ENCODE data around the gene FXYD2. TPM values are rescaled to one million over a fixed set of nuclear protein-coding genes. Genes with fewer than 3 reads are reported as not detected.

FXYD2 gene
- total RNA-seq, 2 experiments from 2014 or later: 3.1 to 4.4 TPM

DNA sequence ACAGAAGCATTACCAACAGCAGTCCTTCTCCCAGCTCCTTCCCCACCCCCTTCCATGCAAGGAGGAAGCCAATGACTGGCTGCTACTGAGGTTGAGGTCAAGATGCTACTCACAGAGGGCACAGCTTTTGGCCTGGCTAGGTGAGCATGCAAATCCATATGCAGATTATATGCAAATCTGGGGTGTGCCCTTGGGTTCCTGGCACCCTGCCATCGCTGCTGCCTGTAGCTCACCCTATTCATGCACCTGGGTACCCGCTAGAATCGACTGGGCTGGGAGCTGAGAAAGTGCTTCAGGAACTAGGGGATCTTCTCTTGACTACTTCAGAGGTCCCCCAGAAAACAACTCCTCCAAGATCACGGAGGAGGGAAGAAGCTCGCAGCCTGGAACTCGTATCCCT, 31.6 kb downstream of the FXYD2 start:
- ChIA-PET CTCF (interaction anchor here (1.3 to 2.0 kb wide), 2 partner anchors 15 to 124 kb away, joined by 3 to 7 read pairs; no protein-coding TSS in a partner anchor), POLR2A (no interaction called here)

DNA sequence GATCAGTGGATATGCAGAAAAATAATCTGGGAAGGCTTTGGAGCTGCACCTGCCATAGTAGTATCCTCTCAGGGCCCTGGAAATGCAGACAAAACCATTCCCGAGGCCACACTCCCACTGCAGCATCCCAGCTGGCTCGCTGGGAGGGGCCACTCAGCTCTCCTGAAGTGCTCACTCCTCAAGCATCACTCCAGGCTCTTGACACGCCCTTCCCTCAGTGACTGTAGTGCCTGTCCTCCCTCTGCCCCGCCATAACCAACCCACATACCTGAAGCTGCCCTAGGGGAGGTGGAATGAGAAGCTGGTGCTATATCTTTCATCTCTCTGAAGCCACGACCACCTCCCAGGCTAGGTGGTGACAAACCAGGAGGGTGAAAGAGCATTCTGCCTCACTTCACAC, 32.3 kb downstream of the FXYD2 start:
- CTCF ChIA-PET: interaction anchor here (2.0 kb wide), 1 partner anchor 15 kb away, joined by 7 read pairs; no protein-coding TSS in a partner anchor

DNA sequence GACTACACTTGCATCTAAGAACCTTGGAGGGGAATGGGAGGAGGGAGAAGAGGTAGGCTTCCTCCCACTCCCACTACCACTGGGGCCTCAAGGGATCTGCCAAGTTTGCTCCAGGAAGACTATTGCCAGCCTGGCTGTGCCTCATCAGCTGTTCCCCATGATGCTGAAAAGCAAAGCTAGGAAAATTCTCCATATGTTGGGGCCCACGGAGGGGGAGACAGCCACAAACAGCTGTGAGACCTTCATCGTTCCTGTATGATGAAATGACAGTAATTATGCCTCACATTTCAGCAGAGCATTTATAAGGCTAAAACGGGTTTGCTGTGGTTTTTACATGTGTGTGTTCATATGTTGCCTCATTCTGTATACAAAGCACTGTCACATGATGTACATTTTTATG, 34.3 kb downstream of the FXYD2 start:
- POLR2A ChIA-PET: no interaction called here
- CTCF ChIA-PET: interaction anchor here (1.2 kb wide), 1 partner anchor 364 kb away, joined by 3 read pairs; no protein-coding TSS in a partner anchor

More for the DNA sequence above, 32.3 kb downstream of the FXYD2 start:
- POLR2A ChIA-PET: interaction anchor here (0.6 kb wide), 1 partner anchor 948 kb away, joined by 9 read pairs; no protein-coding TSS in a partner anchor

GRCh38 chr11:117789241-117789640, 35.3 kb downstream of the FXYD2 start:
- POLR2A ChIA-PET: no interaction called here
- CTCF ChIA-PET: no interaction called here

DNA sequence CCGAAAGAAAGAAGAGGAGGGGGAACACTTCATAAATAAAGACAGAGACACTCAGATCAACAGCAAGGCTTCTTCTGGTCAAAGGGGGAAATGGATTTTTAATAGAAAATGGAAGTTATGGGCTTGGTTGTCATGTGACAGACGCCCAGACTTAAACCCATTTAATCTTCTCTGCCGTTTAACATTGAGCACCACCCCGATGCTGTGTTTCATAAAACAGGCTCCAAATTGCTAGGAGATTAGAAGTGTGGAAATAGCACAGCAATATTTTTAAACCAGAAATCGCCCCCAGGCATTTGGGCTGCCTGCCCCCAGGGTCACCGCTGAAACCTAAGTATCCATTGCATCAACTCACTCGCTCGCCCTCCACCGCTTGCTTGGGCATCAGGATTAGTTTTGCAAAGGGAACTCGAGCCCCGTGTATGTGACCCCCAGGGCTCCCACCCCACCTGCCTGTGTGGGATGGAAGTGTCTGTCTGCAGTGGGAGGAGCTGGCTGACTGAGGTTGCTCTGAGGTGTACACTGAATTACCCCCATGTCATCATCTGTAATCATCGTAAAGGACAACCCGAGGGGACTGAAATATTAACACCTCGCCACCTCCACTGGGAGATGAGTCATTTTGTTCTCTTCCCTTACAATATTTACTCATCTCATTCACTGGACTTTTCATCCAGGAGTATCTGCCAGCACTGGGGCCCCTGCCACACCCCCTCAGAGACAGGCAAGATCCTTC, 38.2 kb downstream of the FXYD2 start:
- ChIA-PET CTCF (interaction anchor here (1.3 kb wide), 1 partner anchor 360 kb away, joined by 4 read pairs; no protein-coding TSS in a partner anchor), POLR2A (no interaction called here)

DNA sequence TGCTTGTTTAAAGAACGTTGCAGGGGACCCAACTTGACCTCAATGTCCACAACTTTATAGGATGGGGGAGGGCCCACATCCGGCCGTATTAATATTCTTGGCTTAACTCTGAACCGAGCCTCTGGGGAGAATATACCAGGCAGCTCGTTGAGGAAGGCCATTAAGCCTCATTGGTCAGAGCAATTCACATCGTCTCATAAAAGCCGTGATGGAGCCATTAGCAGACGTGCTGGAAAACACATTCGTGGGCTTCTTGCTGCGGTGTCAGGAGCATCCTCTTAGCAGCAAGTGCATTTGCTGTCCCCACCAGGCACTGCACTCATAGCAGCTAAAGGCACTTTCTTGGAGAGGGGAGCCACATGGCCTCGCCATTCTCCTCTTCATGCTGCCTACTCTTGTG, 42.4 kb downstream of the FXYD2 start:
- CTCF ChIA-PET: no interaction called here
- POLR2A ChIA-PET: no interaction called here

DNA sequence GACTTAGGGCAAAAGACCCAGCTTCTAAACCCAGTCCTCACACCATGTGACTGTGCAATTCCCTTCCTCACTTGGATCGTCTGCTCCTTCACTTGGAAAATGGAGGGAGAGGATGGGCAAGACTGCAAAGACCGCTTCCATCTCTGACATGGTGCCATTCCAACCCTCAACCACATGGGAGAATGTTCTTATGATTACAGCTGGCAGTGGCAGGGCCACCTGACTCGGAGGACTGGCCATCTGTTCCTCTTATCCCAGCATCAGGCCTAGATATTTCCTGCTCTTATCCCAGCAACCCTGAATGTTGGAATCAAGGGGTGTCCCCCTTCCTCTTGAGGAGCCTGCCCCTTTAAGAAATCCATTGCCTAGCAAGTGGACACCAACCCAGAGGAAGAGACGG, 42.9 kb downstream of the FXYD2 start:
- POLR2A ChIA-PET: no interaction called here
- CTCF ChIA-PET: no interaction called here

DNA sequence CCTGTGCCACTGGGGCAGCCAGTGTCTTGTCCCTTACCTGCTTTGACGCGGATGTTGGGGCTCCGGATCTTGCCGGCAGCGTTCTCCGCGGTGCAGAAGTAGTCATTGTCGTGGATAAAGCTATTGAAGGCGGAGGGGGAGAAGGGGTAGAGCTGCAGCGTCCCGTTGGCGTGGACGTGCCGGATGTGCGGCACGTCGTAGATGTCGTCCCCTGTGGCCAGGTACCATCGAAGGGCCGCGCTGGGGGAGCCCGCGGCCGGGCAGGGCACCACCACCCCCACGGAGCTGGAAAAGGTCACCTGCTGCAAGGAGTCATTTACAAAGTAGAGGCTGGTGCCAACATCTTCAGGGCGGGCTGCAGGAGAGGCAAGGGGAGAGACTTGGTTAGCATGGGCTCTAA, 44.1 kb downstream of the FXYD2 start:
- ChIA-PET CTCF (no interaction called here), POLR2A (no interaction called here)

DNA sequence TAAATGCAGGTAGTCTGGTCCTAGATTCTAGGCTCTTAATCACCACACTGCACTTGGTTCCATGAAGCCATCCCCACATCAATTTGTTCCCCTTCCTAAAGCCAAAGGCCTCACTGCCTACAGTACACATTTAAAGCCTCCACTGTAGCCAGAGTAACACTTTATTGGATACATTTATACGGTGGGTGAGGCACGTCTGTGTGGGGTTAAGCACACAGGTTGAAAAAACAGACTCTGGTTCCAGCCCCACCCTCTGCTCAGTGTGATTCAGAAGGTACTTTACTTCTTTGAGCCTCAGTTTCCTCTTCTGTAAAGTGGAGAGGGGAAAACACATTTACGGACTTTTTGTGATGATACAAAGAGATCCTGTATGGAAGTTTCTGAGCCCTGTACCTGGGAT, 50.0 kb downstream of the FXYD2 start:
- ChIA-PET POLR2A (no interaction called here), CTCF (no interaction called here)

GRCh38 chr11:117772360-117772759, 52.2 kb downstream of the FXYD2 start:
- POLR2A ChIA-PET: interaction anchor here (0.6 kb wide), 1 partner anchor 201 kb away, joined by 3 read pairs; no protein-coding TSS in a partner anchor
- CTCF ChIA-PET: no interaction called here

- ChIA-PET CTCF (no interaction called here), POLR2A (no interaction called here)
Measured at GRCh38 chr11:117771841-117772240, 52.7 kb downstream of the FXYD2 start.

GRCh38 chr11:117771197-117771596, 53.3 kb downstream of the FXYD2 start:
- ChIA-PET POLR2A (no interaction called here), CTCF (no interaction called here)

- ChIA-PET CTCF (no interaction called here), POLR2A (no interaction called here)
Measured at GRCh38 chr11:117770061-117770460, 54.5 kb downstream of the FXYD2 start.

Other genes starting within 250 kb of the FXYD2 start
- gene DSCAML1, start 27.5 kb downstream of the FXYD2 start, total RNA-seq: under 1 TPM; 0.13 to 0.17 TPM
- under 1 TPM in 1 of 2 experiments, not detected in 1; 0.10 TPM for gene FXYD6, start 51.9 kb upstream of the FXYD2 start, total RNA-seq
- 1 to 10 TPM; 1.2 to 1.7 TPM for gene TMPRSS13, start 104.7 kb upstream of the FXYD2 start, total RNA-seq
- gene IL10RA, start 161.7 kb upstream of the FXYD2 start, total RNA-seq: 10 to 100 TPM; 58.1 to 62.6 TPM

Measured in activated CD8-positive, alpha-beta memory T cell treated with anti-CD3 and anti-CD28 coated beads for 36 hours (primary cell).